ENCODE measurements around the gene PRELID2. TPM values are rescaled to one million over a fixed set of nuclear protein-coding genes. Genes with fewer than 3 reads are reported as not detected.
A peak's percentile ranks its signal among the peaks of the same experiment; 100 is the strongest.
"Not testable (repeated sequence)": the region's sequence is repeated elsewhere in the genome, so short reads cannot be mapped to it uniquely, and the experiment has no call there.

The PRELID2 gene
- total and polyA plus RNA-seq, 9 donors: 2.1 to 20.1 (median 3.1) TPM

GRCh38 chr5:145752947-145753346, 82.2 kb downstream of the PRELID2 start:
- no peaks in the 10 kb centered on the region for H3K27me3 ChIP-seq (ENCODE audit: control insufficient read depth, insufficient read depth, low read length)
- no peaks in the 10 kb centered on the region for H3K9me3 ChIP-seq (replicated peaks; ENCODE audit: control insufficient read depth, low read depth, low read length)
- H3K4me1 ChIP-seq (ENCODE audit: control insufficient read depth, insufficient read depth, low read length): peaks cover 5% of the 10 kb centered on the region
- peak; percentile 16 for DNase-seq
- H3K36me3 ChIP-seq (ENCODE audit: control insufficient read depth, insufficient read depth, low read length): no peaks in the 10 kb centered on the region
- 43% methylated on average over 3 of the region's 5 CpGs for WGBS (ENCODE audit: insufficient coverage)
- H3K27ac ChIP-seq (ENCODE audit: low read length): no peak overlapping the region
- no peak overlapping the region for H3K4me3 ChIP-seq (ENCODE audit: low read length)

GRCh38 chr5:145752534-145752933, 82.6 kb downstream of the PRELID2 start:
- Histone ChIP-seq H3K4me3 (ENCODE audit: low read length) (no peak overlapping the region), H3K27ac (ENCODE audit: low read length) (no peak overlapping the region), H3K9me3 (replicated peaks; ENCODE audit: control insufficient read depth, low read depth, low read length) (no peaks in the 10 kb centered on the region), H3K27me3 (ENCODE audit: control insufficient read depth, insufficient read depth, low read length) (no peaks in the 10 kb centered on the region), H3K36me3 (ENCODE audit: control insufficient read depth, insufficient read depth, low read length) (no peaks in the 10 kb centered on the region), H3K4me1 (ENCODE audit: control insufficient read depth, insufficient read depth, low read length) (peaks cover 5% of the 10 kb centered on the region)
- DNase-seq: no peak
- WGBS (ENCODE audit: insufficient coverage): no CpG with 5 or more reads among the region's 2 CpGs

- no peaks in the 10 kb centered on the region for H3K9me3 ChIP-seq (replicated peaks; ENCODE audit: control insufficient read depth, low read depth, low read length)
- no peaks in the 10 kb centered on the region for H3K36me3 ChIP-seq (ENCODE audit: control insufficient read depth, insufficient read depth, low read length)
- H3K4me3 ChIP-seq (ENCODE audit: low read length): no peak overlapping the region
- peaks cover 5% of the 10 kb centered on the region for H3K4me1 ChIP-seq (ENCODE audit: control insufficient read depth, insufficient read depth, low read length)
- no peak overlapping the region for H3K27ac ChIP-seq (ENCODE audit: low read length)
- DNase-seq: peak; percentile 18
- no peaks in the 10 kb centered on the region for H3K27me3 ChIP-seq (ENCODE audit: control insufficient read depth, insufficient read depth, low read length)
Observed at GRCh38 chr5:145750199-145750598, 84.9 kb downstream of the PRELID2 start.

GRCh38 chr5:145743396-145744061, 91.6 kb downstream of the PRELID2 start:
- Histone ChIP-seq H3K4me3 (ENCODE audit: low read length) (no peak overlapping the region), H3K36me3 (ENCODE audit: control insufficient read depth, insufficient read depth, low read length) (no peaks in the 10 kb centered on the region), H3K4me1 (ENCODE audit: control insufficient read depth, insufficient read depth, low read length) (no peaks in the 10 kb centered on the region), H3K9me3 (replicated peaks; ENCODE audit: control insufficient read depth, low read depth, low read length) (no peaks in the 10 kb centered on the region), H3K27me3 (ENCODE audit: control insufficient read depth, insufficient read depth, low read length) (no peaks in the 10 kb centered on the region), H3K27ac (ENCODE audit: low read length) (no peak overlapping the region)
- WGBS (ENCODE audit: insufficient coverage): 100% methylated on average over 3 of the region's 14 CpGs
- DNase-seq: no peak

- Histone ChIP-seq H3K9me3 (replicated peaks; ENCODE audit: control insufficient read depth, low read depth, low read length) (no peaks in the 10 kb centered on the region), H3K27me3 (ENCODE audit: control insufficient read depth, insufficient read depth, low read length) (no peaks in the 10 kb centered on the region), H3K27ac (ENCODE audit: low read length) (no peak overlapping the region), H3K4me1 (ENCODE audit: control insufficient read depth, insufficient read depth, low read length) (no peaks in the 10 kb centered on the region), H3K4me3 (ENCODE audit: low read length) (no peak overlapping the region), H3K36me3 (ENCODE audit: control insufficient read depth, insufficient read depth, low read length) (no peaks in the 10 kb centered on the region)
- no peak for DNase-seq
Observed at GRCh38 chr5:145739843-145740242, 95.3 kb downstream of the PRELID2 start.

GRCh38 chr5:145738227-145738626, 96.9 kb downstream of the PRELID2 start:
- Histone ChIP-seq H3K36me3 (ENCODE audit: control insufficient read depth, insufficient read depth, low read length) (no peaks in the 10 kb centered on the region), H3K4me1 (ENCODE audit: control insufficient read depth, insufficient read depth, low read length) (no peaks in the 10 kb centered on the region), H3K9me3 (replicated peaks; ENCODE audit: control insufficient read depth, low read depth, low read length) (no peaks in the 10 kb centered on the region), H3K27ac (ENCODE audit: low read length) (no peak overlapping the region), H3K4me3 (ENCODE audit: low read length) (no peak overlapping the region), H3K27me3 (ENCODE audit: control insufficient read depth, insufficient read depth, low read length) (no peaks in the 10 kb centered on the region)
- no peak for DNase-seq

- no peak overlapping the region for H3K27ac ChIP-seq (ENCODE audit: low read length)
- DNase-seq: no peak
- WGBS (ENCODE audit: insufficient coverage): no CpG with 5 or more reads among the region's 1 CpG
- no peak overlapping the region for H3K4me3 ChIP-seq (ENCODE audit: low read length)
- H3K9me3 ChIP-seq (replicated peaks; ENCODE audit: control insufficient read depth, low read depth, low read length): no peaks in the 10 kb centered on the region
- H3K36me3 ChIP-seq (ENCODE audit: control insufficient read depth, insufficient read depth, low read length): no peaks in the 10 kb centered on the region
- H3K4me1 ChIP-seq (ENCODE audit: control insufficient read depth, insufficient read depth, low read length): no peaks in the 10 kb centered on the region
- no peaks in the 10 kb centered on the region for H3K27me3 ChIP-seq (ENCODE audit: control insufficient read depth, insufficient read depth, low read length)
Observed at GRCh38 chr5:145737578-145737977, 97.6 kb downstream of the PRELID2 start.

GRCh38 chr5:145729956-145730355, 105.2 kb downstream of the PRELID2 start:
- DNase-seq; H3K36me3 ChIP-seq (ENCODE audit: control insufficient read depth, insufficient read depth, low read length); H3K4me1 ChIP-seq (ENCODE audit: control insufficient read depth, insufficient read depth, low read length); H3K4me3 ChIP-seq (ENCODE audit: low read length); H3K27me3 ChIP-seq (ENCODE audit: control insufficient read depth, insufficient read depth, low read length); H3K27ac ChIP-seq (ENCODE audit: low read length): not testable (repeated sequence)
- H3K9me3 ChIP-seq (replicated peaks; ENCODE audit: control insufficient read depth, low read depth, low read length): peaks cover 24% of the 10 kb centered on the region
- WGBS (ENCODE audit: insufficient coverage): 100% methylated on average over 1 of the region's 1 CpG

- H3K27me3 ChIP-seq (ENCODE audit: control insufficient read depth, insufficient read depth, low read length): no peaks in the 10 kb centered on the region
Observed at GRCh38 chr5:145723516-145723915, 111.6 kb downstream of the PRELID2 start.

GRCh38 chr5:145718956-145719355, 116.2 kb downstream of the PRELID2 start:
- Histone ChIP-seq H3K4me3 (ENCODE audit: low read length) (no peak overlapping the region), H3K27me3 (ENCODE audit: control insufficient read depth, insufficient read depth, low read length) (no peaks in the 10 kb centered on the region), H3K27ac (ENCODE audit: low read length) (no peak overlapping the region), H3K4me1 (ENCODE audit: control insufficient read depth, insufficient read depth, low read length) (no peaks in the 10 kb centered on the region), H3K36me3 (ENCODE audit: control insufficient read depth, insufficient read depth, low read length) (no peaks in the 10 kb centered on the region), H3K9me3 (replicated peaks; ENCODE audit: control insufficient read depth, low read depth, low read length) (no peaks in the 10 kb centered on the region)
- no peak for DNase-seq
- no CpG with 5 or more reads among the region's 1 CpG for WGBS (ENCODE audit: insufficient coverage)

More at GRCh38 chr5:145723516-145723915, 111.6 kb downstream of the PRELID2 start:
- Histone ChIP-seq H3K36me3 (ENCODE audit: control insufficient read depth, insufficient read depth, low read length) (no peaks in the 10 kb centered on the region), H3K27ac (ENCODE audit: low read length) (no peak overlapping the region), H3K4me1 (ENCODE audit: control insufficient read depth, insufficient read depth, low read length) (no peaks in the 10 kb centered on the region), H3K9me3 (replicated peaks; ENCODE audit: control insufficient read depth, low read depth, low read length) (peaks cover 13% of the 10 kb centered on the region), H3K4me3 (ENCODE audit: low read length) (no peak overlapping the region)
- DNase-seq: no peak
- WGBS (ENCODE audit: insufficient coverage): no CpG with 5 or more reads among the region's 1 CpG

- no peak overlapping the region for H3K27ac ChIP-seq (ENCODE audit: low read length)
- no peaks in the 10 kb centered on the region for H3K9me3 ChIP-seq (replicated peaks; ENCODE audit: control insufficient read depth, low read depth, low read length)
- H3K4me3 ChIP-seq (ENCODE audit: low read length): no peak overlapping the region
- no peaks in the 10 kb centered on the region for H3K4me1 ChIP-seq (ENCODE audit: control insufficient read depth, insufficient read depth, low read length)
- WGBS (ENCODE audit: insufficient coverage): no CpG with 5 or more reads among the region's 1 CpG
- DNase-seq: no peak
- H3K36me3 ChIP-seq (ENCODE audit: control insufficient read depth, insufficient read depth, low read length): no peaks in the 10 kb centered on the region
- no peaks in the 10 kb centered on the region for H3K27me3 ChIP-seq (ENCODE audit: control insufficient read depth, insufficient read depth, low read length)
Observed at GRCh38 chr5:145715412-145715811, 119.7 kb downstream of the PRELID2 start.

Measured in muscle of leg (tissue), 11 donors.